Testis (tissue), 2 donors: ENCODE measurements around the gene WNT11.

Source experiments
- POLR2A ChIP-seq: fragments of 450-650 bp; IDR thresholded peaks from one replicate; pipeline ENCODE4 v1.6.1; 2017; ENCODE audit warnings: antibody characterized with exemption, mild to moderate bottlenecking, moderate library complexity
- TF ChIP-seq, protein P1 (sequence below), 3 experiments: fragments of 450-650 bp in 2 of 3; fragments of 200-600 bp in 1 of 3; sonication (generic) in 1 of 3; IDR thresholded peaks; one replicate each; pipeline ENCODE4 v1.5.1; 2016 to 2019; ENCODE audit warnings: antibody characterized with exemption in 3 of 3, mild to moderate bottlenecking in 2 of 3, moderate library complexity in 1 of 3

GRCh38 chr11:76153571-76153923 lies 52.8 kb downstream of the WNT11 start:
- TF ChIP-seq, protein P1, sequence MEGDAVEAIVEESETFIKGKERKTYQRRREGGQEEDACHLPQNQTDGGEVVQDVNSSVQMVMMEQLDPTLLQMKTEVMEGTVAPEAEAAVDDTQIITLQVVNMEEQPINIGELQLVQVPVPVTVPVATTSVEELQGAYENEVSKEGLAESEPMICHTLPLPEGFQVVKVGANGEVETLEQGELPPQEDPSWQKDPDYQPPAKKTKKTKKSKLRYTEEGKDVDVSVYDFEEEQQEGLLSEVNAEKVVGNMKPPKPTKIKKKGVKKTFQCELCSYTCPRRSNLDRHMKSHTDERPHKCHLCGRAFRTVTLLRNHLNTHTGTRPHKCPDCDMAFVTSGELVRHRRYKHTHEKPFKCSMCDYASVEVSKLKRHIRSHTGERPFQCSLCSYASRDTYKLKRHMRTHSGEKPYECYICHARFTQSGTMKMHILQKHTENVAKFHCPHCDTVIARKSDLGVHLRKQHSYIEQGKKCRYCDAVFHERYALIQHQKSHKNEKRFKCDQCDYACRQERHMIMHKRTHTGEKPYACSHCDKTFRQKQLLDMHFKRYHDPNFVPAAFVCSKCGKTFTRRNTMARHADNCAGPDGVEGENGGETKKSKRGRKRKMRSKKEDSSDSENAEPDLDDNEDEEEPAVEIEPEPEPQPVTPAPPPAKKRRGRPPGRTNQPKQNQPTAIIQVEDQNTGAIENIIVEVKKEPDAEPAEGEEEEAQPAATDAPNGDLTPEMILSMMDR (IDR thresholded peaks at IDR 0.05), result no peak
- TF ChIP-seq POLR2A, result no peak
